ENCODE results near the gene NID2. TPM values are rescaled to one million over a fixed set of nuclear protein-coding genes. Genes with fewer than 3 reads are reported as not detected.

Gene NID2
- 15.9 to 25.1 TPM (median 19.2 TPM) in 5 replicates for total RNA-seq (2022; extraction: Qiagen RNA extraction; ENCODE audit: low read depth)

GRCh38 chr14:52068615-52069306 is at the start of gene NID2:
NID2 (minus strand) TSS chr14:52069059; CDS start chr14:52068994, 65 bp downstream.

GRCh38 chr14:51989293-51990234 is 79.3 kb downstream of the NID2 start, which contains the start of gene RTRAF:
RTRAF (plus strand) TSS chr14:51989546; CDS start chr14:51989640, 94 bp downstream.

Other genes with a start within 250 kb of the NID2 start
- 1.8 to 3.7 TPM (median 3.2 TPM) in 5 replicates for gene GNG2, start 208.4 kb downstream of the NID2 start, total RNA-seq (2022; extraction: Qiagen RNA extraction; ENCODE audit: low read depth)
- gene RTRAF, start 79.5 kb downstream of the NID2 start, total RNA-seq (2022; extraction: Qiagen RNA extraction; ENCODE audit: low read depth): 240 to 295 TPM (median 249 TPM) in 5 replicates
- gene PTGDR, start 198.6 kb upstream of the NID2 start, total RNA-seq (2022; extraction: Qiagen RNA extraction; ENCODE audit: low read depth): not detected in 5 replicates
- 1.2 to 2.2 TPM (median 1.8 TPM) in 5 replicates for gene PTGER2, start 245.3 kb upstream of the NID2 start, total RNA-seq (2022; extraction: Qiagen RNA extraction; ENCODE audit: low read depth)